ENCODE measurements around the gene SPTA1. TPM values are rescaled to one million over a fixed set of nuclear protein-coding genes. Genes with fewer than 3 reads are reported as not detected.
A peak's percentile ranks its signal among the peaks of the same experiment; 100 is the strongest.

The SPTA1 gene
- total RNA-seq, 1 donor from 2014 or later = not detected

GRCh38 chr1:158654571-158654970 lies 31.9 kb downstream of the SPTA1 start:
- no peak overlapping the region for H3K4me3 ChIP-seq (ENCODE audit: low read depth, low read length)
- TF ChIP-seq, protein P1, sequence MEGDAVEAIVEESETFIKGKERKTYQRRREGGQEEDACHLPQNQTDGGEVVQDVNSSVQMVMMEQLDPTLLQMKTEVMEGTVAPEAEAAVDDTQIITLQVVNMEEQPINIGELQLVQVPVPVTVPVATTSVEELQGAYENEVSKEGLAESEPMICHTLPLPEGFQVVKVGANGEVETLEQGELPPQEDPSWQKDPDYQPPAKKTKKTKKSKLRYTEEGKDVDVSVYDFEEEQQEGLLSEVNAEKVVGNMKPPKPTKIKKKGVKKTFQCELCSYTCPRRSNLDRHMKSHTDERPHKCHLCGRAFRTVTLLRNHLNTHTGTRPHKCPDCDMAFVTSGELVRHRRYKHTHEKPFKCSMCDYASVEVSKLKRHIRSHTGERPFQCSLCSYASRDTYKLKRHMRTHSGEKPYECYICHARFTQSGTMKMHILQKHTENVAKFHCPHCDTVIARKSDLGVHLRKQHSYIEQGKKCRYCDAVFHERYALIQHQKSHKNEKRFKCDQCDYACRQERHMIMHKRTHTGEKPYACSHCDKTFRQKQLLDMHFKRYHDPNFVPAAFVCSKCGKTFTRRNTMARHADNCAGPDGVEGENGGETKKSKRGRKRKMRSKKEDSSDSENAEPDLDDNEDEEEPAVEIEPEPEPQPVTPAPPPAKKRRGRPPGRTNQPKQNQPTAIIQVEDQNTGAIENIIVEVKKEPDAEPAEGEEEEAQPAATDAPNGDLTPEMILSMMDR (conservative IDR thresholded peaks at IDR 0.05; ENCODE audit: low read depth, low read length) = no peak
- no peak for DNase-seq (ENCODE audit: low read depth)

DNA sequence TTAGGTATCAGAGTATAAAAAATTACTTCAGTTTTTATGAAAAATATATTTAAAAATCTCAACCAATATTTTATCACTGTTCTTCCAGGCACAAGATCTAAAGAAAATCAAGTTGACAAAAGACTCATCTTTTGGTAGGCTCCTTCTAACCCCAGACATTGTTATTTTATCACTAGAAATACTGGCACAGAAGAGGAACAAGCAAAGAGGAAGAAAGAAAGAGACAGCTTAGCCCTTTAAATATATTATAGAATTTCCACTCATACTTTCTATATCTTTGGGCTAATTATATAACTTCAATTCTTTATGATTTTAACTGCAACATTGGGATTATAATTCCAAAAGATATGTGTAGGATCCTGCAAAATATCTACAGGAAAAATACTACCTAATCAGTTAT lies 32.4 kb downstream of the SPTA1 start:
- TF ChIP-seq, protein P1 (conservative IDR thresholded peaks at IDR 0.05; ENCODE audit: low read depth, low read length) = no peak
- H3K4me3 ChIP-seq (ENCODE audit: low read depth, low read length) = no peak overlapping the region

GRCh38 chr1:158652721-158653334 lies 33.7 kb downstream of the SPTA1 start:
- TF ChIP-seq, protein P1 (conservative IDR thresholded peaks at IDR 0.05; ENCODE audit: low read depth, low read length) = no peak
- no peak for DNase-seq (ENCODE audit: low read depth)
- H3K4me3 ChIP-seq (ENCODE audit: low read depth, low read length) = no peak overlapping the region

More for the DNA sequence above, 32.4 kb downstream of the SPTA1 start:
- DNase-seq (ENCODE audit: low read depth) = no peak

DNA sequence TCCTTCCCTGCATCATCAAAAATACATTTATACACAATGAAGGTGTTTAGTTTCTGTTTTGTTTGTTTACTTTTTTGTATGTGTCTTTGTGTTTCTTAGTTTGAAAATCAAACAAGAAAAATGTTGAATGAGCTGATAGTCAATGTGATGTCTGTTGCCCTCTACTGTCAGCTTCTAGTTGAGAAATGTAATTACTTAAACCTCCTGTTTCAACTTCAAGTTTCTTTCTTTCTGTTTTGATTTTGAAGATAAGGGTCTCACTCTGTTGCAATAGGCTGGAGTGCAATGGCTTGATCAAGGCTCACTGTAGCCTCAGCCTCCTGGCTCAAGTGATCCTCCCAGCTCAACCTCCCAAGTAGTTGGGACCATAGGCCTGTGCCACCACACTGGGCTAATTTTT lies 37.5 kb downstream of the SPTA1 start:
- DNase-seq (ENCODE audit: low read depth) = no peak
- TF ChIP-seq, protein P1 (conservative IDR thresholded peaks at IDR 0.05; ENCODE audit: low read depth, low read length) = peak; percentile 7
- H3K4me3 ChIP-seq (ENCODE audit: low read depth, low read length) = no peak overlapping the region

DNA sequence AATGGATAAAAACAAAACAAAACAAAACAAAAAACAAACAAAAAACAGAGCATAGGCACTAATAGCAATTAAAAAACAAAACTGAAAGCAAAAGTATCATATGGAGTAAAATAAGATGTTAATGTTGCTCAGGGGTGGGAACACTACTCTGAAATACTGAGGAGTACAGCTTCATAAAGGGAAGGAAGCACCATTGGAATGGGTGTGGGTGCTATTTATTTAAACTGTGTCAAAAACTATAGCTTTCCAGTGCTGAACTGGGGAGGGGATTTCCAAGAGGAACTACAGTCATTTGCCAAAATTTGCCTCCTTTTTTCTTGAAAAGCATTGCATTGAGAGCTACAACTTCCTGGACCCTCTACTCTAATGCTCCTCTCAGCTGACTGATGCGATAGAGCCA lies 40.0 kb downstream of the SPTA1 start:
- H3K4me3 ChIP-seq (ENCODE audit: low read depth, low read length) = no peak overlapping the region
- DNase-seq (ENCODE audit: low read depth) = no peak
- TF ChIP-seq, protein P1 (conservative IDR thresholded peaks at IDR 0.05; ENCODE audit: low read depth, low read length) = no peak

- no peak for DNase-seq (ENCODE audit: low read depth)
- no peak overlapping the region for H3K4me3 ChIP-seq (ENCODE audit: low read depth, low read length)
- TF ChIP-seq, protein P1 (conservative IDR thresholded peaks at IDR 0.05; ENCODE audit: low read depth, low read length) = no peak
Observed at GRCh38 chr1:158644449-158644848, 42.1 kb downstream of the SPTA1 start.

GRCh38 chr1:158638904-158639303 lies 47.6 kb downstream of the SPTA1 start:
- TF ChIP-seq, protein P1 (conservative IDR thresholded peaks at IDR 0.05; ENCODE audit: low read depth, low read length) = no peak
- no peak overlapping the region for H3K4me3 ChIP-seq (ENCODE audit: low read depth, low read length)
- DNase-seq (ENCODE audit: low read depth) = no peak
